ENCODE measurements around the gene DMWD.

DMWD gene, protein sequence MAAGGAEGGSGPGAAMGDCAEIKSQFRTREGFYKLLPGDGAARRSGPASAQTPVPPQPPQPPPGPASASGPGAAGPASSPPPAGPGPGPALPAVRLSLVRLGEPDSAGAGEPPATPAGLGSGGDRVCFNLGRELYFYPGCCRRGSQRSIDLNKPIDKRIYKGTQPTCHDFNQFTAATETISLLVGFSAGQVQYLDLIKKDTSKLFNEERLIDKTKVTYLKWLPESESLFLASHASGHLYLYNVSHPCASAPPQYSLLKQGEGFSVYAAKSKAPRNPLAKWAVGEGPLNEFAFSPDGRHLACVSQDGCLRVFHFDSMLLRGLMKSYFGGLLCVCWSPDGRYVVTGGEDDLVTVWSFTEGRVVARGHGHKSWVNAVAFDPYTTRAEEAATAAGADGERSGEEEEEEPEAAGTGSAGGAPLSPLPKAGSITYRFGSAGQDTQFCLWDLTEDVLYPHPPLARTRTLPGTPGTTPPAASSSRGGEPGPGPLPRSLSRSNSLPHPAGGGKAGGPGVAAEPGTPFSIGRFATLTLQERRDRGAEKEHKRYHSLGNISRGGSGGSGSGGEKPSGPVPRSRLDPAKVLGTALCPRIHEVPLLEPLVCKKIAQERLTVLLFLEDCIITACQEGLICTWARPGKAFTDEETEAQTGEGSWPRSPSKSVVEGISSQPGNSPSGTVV

DNA sequence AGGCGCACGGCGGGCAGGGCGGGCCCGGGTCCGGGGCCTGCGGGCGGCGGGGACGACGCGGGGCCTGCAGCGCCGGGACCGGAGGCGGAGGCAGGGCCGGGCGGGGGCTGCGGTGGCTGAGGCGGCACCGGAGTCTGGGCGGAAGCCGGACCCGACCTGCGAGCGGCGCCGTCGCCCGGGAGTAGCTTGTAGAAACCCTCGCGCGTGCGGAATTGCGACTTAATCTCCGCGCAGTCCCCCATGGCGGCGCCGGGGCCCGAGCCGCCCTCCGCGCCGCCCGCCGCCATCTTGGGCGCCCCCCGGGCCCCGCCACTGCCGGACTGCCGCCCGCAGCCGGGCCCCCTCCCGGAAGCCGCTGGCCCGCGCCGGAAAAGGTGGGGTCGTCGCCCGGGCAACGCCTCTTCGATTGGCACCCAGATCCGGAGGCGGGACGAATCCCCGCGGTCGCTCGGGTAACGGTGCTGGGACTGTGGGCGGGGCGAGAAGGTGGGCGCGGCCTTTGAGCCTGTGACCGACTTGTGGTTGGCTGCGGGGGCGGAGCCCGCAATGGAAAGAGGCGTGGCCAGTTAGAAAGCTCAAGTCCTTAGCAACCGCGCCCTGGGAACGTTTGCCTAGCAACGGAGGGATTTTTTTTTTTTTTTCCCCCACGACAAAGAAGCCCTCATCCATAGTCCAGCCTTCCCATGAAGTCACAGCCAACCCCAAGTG lies at the start of gene DMWD:
Gene DMWD (minus strand): TSS at position 376 of the 708 bp plus-strand sequence. CDS start 89 bp downstream, at position 287.
- peak; percentile 39 for DNase-seq

DNA sequence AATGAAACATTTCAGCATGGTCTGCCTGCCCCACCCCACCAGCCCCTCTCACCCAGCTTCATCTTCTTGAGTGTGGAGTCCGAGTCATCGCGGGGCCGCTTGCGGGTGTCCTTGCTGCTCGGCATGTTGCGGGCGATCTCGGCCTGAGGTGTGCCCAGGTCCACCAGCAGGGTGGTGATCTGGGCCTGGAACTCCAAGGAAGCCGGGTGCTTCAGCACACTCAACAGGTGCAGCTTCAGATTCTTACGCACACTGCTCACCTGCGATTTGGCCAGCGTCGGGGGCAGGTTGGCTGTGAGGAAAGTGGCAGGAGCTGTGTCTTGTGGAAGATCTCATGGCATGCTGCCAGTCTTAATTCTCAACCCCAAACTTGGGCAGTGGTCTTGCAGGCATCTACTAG lies 49.6 kb upstream of the DMWD start:
- no peak for DNase-seq

DNA sequence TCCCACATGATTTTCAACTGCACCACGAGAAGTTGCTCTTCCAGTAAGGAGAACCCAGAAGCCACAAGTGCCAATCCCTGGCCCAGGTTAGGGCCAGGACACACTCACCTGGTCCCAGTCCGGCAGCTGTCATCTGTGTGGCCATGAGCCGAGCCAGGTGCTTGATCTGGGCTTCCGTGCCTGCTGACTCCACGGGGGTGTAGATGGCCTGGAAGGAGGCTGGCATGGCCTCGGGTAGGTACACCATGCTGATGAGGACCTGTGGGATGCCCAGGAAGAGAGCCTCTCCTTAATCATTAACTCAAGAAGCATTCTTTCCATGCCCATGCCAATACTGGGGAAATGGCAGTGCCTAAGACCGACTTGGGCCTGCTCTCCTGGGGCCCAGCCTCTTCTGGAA lies 42.3 kb upstream of the DMWD start:
- no peak for DNase-seq

DNA sequence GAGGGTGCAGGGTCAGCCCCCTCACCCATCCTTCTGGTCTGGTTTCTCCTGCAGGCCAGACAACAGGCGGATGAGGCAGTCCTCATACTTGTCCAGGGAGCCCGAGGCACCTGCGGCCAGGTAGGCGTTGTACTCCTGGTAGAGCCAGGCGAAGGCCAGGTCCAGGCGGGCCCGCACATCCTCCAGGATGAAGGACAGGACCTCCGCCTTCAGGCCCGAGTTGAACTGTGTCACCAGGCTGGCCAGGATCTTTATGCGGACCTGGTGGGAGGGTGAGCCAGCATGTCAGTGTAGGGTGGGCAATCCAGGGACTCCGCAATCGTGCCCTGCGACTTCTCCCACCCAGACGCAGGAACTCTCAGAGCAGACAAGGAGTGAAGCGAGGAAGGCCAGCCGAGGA lies 36.3 kb upstream of the DMWD start:
- no peak for DNase-seq

DNA sequence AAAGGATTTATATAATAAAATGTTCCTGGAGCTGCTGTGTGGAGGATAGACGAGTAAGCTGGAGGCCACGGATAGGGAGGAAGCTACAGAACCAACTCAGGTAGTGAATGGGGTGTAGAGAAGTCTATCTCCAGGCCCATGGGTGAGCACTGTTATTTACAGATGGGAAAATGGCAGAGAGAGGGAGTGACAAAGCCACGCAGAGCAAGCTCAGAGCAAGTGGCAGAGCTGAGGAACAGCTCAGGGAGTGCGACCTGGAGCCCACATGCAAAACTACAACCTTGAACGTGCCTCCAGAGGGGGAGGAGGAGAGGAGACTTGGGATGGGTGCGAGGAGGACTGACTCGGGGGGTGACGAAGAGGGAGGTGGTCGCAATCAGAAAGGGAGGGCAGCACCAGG lies 35.9 kb upstream of the DMWD start:
- no peak for DNase-seq

DNA sequence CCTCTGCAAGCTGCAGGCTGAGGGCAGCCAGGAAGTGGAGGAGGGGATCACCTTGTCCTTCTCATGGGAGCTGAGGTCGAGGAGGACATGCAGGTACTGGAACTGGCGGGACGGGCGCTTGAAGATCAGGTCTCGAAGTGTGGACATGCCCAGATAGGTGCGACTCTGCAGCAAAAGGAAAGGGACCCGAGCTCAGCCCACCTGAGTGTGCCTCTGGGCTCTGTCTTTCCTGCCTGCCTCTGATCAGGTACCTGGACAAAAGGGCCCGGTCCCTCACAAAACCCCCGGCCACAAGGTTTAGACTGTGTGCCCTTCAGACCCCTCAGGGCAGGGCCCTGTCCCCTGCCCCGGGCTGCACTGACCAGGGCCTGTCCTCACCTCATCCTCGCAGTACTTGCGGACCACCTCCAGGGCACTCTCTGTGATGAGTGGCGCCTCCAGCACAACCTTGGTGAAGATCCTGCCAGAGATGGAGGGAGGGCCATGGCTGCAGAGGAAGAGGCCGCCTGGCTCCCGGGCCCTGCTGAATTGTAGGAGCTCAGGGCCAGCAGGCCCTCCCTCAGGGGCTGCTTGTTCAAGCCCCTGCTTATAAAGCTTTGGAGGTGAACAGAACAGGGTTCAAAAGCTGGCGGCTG lies 34.9 kb upstream of the DMWD start:
- DNase-seq: no peak

DNA sequence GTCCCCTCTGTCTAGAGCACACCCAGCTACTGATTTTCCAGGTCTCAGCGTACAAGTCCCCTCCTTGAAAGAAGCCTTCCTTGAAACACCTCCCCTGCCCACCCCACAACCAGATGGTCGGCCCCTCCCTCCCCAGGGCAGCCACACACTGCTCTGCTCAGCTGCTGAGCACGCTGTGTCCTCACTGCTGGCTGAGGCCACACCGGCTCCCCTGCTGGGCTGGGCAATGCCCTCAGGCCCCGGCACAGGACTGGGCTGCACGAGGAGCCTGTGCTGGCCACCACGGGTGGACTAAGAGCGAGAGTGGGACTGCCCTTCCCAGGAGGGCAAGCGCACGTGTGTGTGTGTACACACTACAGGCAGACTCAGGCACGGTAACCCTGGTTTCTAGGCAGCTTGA lies 34.3 kb upstream of the DMWD start:
- DNase-seq: no peak

DNA sequence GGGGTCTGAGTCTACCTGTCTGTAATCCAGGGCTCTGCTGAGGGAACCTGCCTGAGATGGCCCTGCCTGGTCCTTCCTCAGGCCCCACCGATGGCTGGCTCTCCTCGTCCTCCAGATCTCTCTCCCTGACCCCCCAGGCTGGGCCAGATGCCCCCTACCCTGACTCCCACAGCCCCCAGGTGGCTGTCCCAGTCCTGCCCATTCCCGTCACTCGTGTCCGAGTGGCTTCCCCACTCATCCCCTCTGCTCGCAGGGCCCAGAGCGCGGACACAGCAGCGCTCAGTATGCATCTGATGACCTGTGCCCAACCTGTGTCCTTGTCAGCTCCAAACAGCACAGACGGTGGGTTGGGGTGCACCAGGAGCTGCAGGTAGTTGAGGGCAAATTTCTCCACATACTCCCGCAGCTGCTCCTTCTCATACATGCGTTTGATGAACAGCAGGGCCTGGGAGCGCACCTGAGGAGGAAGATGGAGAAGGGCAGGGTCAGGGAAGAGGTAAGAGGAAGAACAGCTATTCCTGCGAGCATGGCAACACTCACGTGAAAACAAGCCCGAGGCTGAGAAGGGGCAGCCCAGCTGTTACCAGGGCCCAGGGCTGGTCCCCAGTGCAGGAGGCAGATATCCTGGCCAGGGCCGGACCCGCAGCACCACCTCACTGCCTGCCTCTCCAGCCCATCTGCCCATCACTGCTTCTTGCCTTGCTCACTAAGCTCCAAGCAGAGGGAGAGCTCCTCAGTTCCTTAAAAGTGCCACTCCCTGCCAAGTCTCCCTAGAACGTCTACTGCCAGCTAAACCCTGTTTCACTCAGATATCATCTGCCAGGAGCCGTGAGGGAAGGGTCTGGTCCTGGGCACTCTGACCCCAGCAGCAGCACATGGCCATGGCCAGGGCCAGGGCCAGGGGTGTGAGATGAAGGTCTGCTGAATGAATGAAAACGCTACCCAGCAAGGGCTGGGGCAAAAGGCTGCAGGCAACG lies 33.6 kb upstream of the DMWD start:
- DNase-seq: no peak

DNA sequence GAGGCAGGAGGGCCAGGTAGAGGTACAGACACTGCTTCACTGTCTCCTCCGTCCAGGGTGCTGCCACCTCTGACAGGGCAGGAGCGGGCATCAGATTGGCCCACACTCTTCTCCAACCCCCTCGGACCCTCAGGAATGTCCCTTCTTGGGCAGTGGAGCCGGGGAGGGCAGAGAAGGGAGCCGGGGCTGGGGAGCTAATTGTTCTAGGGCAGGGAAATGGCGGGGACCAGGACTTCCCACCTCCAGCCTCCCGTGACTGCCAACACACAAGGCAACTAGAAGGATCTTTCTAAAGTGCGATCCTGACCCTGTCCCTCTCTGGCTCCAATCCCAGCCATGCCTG lies 32.6 kb upstream of the DMWD start:
- DNase-seq: no peak

DNA sequence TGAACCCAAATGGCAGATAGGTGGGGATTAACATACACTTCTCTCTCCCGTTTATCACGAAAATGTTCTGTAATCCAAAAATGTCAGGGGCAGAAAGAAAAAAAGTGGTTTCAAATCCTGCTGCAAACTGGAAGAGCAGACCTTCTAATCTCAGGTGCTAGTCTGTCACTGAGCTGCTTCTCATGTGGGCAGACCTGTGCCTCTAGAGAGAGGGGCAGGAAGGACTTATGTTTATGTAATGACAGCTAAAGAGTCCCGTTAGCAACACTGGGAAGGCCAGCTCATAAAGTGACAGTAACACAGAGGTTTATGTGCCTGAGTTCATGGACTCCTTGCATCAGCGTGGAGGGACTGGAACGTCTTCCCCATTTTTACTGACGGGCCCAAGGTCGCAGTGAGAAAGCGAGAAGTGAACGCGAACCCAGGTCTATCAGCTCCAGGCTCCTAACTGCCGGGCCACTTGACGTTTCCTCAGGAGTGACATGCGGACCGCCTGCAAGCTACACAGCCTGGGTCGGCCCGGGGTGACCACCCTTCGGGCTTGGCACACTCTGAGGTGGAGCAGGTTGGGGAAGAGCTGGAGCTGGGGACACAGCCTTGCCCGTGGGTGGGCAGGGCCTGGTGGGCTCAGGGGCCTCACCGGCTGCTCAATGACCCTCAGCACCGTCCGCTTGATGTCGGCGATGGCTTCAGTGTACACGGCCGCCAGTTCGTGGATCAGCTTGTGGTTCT lies 32.1 kb upstream of the DMWD start:
- DNase-seq: no peak

DNA sequence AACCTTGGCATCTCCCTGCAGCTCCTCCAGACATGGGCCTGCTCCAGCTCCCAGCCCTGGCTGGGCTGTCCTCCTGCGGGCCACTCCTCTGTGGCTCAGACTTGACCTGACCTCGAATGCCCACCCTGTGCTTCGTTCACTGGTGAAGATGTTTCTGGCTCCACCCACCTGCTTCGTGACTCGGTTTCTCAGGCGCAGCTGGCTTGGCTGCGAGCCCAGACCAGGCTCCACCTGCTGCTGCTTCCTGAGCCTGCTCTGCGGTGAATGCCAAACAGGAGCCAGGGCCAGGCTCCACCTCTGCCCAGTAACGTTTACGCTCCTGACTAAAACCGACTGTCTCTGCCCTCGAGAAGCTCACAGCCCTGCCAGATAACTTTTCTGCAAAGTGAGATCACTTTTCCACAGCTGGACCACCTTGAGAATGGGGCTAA lies 31.4 kb upstream of the DMWD start:
- no peak for DNase-seq

DNA sequence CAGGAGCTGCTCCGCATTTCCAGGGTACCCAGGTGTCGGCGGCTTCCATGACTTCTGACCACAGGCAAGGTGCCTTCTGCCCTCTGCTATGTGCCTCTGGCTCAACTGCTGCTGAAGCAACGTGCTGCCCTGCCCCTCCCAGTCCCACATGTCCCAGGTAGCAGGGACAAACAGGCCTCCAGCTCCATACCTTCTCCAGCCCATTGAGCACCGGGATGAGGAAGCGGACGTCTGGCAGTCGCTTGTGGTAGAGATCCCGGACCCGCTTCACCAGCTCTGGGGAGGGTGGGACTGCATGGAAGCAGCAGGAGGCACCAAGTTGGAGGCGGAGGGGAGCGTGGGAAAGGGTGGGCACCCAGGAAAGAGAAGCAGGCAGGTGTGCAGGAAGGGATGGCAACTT lies 30.5 kb upstream of the DMWD start:
- no peak for DNase-seq

DNA sequence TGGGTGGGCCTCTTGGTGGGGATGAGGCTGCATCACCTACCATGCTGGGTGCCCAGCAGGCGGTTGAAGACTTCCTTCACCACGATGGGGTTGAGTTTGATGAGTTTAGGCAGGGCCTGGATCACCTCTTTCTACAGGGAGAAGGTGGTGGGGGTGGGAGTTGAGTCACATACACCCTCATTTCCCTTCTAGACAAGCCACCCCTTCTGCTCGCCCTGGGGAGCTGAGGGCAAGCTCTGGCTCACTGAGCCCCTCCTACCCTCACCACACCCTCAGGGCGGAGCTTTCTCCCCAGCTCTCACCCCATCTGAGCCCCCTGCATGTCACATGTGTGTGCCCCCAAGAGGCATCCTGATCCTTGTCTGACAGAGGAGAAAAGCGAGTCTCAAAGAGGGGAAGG lies 30.1 kb upstream of the DMWD start:
- no peak for DNase-seq

DNA sequence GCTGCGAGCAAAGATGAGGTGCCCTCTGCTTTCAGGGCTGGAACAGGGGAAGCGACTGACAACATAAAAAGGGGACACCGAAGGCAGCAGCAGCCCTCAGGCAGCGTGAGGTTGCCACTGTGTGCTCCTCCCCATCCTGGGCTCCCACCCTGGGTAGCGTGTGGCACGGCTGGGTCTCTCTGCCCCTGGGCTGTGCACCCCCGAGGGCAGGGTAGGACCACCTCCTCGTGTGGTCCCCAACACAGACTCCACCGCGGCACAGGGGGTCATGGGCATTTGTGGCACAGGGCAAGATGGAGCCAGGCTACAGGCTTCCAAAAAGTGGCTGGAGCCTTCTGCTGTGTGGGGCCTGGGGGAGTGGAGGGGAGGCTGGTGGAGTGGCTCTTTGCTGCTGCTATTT lies 28.9 kb upstream of the DMWD start:
- no peak for DNase-seq

DNA sequence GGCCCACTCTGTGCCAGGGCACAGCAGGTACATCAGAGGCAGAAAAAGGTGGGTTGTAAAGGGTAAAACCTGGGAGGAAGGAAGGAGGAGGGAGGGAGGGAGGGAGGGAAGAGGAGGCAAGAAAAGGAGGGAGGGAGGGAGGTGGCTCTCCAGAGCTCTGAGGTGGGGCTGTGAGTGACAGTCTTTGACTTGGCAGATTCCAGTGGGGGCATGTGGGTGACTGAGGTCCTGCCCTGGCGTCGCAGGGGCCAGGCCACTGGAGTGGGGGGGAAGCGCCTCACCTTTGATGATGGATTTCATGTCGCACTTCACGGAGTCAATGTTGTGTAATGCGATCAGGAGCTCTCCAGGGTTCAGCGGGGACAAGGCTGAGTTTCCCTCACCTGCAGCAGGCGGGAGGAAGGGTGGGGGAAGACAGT lies 28.5 kb upstream of the DMWD start:
- no peak for DNase-seq

DNA sequence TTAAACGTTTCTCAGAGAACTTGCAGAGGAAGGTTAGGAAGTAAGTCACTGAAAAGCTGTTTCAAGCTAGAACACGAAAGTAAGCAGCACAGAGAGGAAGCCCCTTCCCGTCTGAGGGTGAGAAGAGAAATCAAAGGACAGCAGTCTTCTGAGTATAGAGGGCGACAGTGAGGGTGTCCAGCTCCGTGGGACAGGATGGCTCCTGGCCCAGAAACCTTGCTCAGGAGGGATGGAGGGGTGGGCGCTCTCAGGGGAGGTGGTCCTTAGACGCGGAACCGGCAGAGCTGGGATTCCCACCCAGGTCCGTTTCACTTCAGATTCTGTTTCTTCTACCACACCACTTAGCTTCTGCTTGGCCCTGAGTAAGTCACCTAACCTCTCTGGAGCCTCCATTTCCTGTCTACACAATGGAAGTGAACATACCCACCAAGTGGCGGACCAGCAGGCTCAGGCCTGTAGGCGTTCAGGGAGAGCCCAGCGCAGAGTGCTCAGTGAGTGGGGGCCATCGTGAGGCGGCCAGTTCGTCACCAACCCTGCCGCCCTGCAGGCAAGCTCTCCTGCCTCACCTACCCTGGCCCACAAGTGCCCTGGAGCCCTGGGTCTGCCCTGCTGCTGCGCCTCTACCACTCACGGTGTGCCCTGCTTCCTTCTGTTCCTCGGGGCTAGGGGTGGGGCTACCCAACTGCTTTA lies 27.9 kb upstream of the DMWD start:
- DNase-seq: no peak

DNA sequence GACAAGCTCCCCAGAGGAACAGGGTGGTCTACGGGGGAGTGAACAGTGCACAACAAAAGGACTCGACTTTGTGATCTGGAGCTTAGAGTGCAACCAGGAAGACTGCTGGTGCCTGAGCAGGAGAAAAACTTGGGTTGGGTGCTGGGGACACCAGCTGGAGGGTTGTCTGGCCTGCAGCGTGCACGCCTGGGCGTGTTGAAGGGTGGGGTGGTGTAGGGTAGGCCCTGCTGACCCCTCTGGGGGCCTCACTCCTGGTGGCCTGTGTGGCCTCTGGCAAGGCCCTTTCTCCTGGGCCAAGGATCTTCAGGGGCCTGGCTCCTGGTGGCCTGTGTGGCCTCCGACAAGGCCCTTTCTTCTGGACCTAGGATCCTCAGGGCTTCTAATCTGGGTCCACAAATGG lies 27.1 kb upstream of the DMWD start:
- no peak for DNase-seq

DNA sequence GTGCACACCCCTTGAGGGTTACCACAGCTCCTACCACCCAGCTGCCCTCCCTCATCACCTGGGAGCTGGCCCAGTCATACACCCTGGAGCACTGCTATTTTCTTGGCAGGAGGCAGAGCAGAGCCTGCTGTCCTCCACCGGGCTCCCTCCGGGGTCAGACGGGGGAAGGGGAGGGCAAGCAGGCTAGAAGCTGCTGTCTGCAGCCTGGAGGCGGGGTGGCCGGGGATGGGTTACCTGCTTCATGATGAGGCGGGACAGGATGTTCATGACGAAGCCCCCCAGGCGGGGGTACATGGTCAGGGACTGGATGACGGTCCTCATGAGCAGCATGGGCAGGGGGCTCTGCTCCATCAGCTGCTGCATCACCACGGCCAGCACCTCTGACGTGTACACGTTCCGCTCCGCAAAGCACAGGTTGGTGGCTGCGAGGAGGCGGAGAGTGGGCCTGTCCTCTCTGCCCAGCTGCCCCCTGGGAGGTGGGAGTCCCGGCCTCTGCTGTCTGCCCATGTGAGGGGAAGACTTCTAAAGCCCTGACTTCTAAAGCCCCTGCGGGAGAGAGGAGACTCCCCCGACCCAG lies 25.2 kb upstream of the DMWD start:
- no peak for DNase-seq

DNA sequence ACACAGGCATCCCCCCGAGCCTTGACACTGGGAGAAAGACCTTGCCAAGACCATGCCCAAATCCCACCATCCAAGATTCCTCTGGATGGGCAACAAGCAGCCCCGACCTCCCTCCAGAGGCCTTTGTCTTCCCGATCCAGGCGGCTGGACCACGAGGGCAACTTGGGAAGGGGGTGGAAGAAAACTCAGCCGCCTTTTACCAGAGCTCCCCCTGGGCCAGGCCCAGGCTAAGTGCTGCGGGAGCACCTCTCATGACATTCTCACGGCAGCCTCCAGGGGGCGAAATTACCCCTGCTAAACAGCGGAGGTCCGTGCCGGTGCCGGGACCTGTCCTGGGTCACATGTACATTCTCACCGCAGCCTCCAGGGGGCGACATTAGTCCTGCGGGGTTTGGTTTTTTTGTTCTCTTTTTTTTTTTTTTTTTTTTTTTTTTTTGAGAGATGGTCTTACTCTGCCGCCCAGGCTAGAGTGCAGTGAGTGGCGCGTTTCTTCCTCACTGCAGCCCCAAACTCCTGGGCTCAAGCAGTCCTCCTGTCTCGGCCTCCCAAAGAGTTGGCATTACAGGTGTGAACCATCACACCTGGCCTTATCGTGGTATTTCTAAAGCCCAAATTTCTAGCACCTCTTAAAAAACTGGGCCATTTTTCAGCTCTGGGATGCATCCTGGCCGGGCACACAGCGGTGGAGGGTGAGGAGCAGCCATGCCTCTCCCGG lies 24.5 kb upstream of the DMWD start:
- DNase-seq: peak; percentile 70
